Colonic mucosa (tissue), 4 donors: ENCODE results near the gene CMIP. TPM values are rescaled to one million over a fixed set of nuclear protein-coding genes. Genes with fewer than 3 reads are reported as not detected.

ENCODE experiments used
- DNase-seq: peaks from one replicate; pipeline ENCODE4 v3.0.0-alpha.2; 2020
- H3K27ac ChIP-seq: fragments of 200-600 bp; one replicate; pipeline ENCODE4 v1.8.0; 2021
- H3K27me3 ChIP-seq: fragments of 200-600 bp; one replicate; pipeline ENCODE4 v1.8.0; 2021
- H3K36me3 ChIP-seq: fragments of 200-600 bp; one replicate; pipeline ENCODE4 v1.8.0; 2021
- H3K4me1 ChIP-seq: fragments of 200-600 bp; one replicate; pipeline ENCODE4 v1.8.0; 2021; ENCODE audit warnings: mild to moderate bottlenecking
- H3K4me3 ChIP-seq: fragments of 200-600 bp; one replicate; pipeline ENCODE4 v1.8.0; 2021
- H3K9ac ChIP-seq, 2 donors: one replicate each; pipeline ENCODE4 v1.7.0; 2013; ENCODE audit warnings: control low read depth in 2 of 2, low read depth in 2 of 2, low read length in 2 of 2
- H3K9me3 ChIP-seq: fragments of 200-600 bp; one replicate; pipeline ENCODE4 v1.8.0; 2021
- intact Hi-C: fragments of 100-400 bp; cut with DNase I; formaldehyde crosslinking; loops from one replicate; pipeline ENCODE4 v1.14.1; 2022
- total RNA-seq, 2 donors: library from RNA; stranded (reverse); fragmentation: NEBNext Ultra II Directional in 1 of 2; extraction: Animal tissue kit (Norgen Biotek cat#: 25700) in 1 of 2; gene quantifications; one replicate each; pipeline ENCODE4 v1.2.1, GENCODE V29; 2021
- TF ChIP-seq, protein P1 (sequence below): fragments of 200-600 bp; IDR thresholded peaks from one replicate; pipeline ENCODE4 v1.8.0; 2022; ENCODE audit warnings: antibody characterized with exemption, mild to moderate bottlenecking
- donor health status: healthy.
- donor health status: DM: no; HTN: no; CAD: no.
- donor health status: DM: no; HTN: no; CAD: no.

The CMIP gene
- total RNA-seq, 2 donors from 2014 or later = 83.4 to 107 TPM

DNA sequence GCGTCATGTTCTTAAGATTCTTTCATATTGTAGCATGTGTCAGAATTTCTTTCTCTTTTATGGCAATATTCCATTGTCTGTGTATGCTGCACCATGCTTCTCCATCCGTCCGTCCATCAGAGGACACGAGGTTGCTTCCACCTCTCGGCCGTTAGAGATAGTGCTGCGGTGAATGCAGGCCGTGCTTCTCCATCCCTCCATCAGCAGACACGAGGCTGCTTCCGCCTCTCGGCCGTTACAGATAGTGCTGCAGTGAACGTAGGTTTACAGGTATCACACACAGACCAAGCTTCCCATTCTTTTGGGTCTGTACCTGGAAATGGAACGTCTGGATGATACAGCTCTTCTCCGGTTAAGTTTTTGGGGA lies 113.5 kb downstream of the CMIP start:
- no peak overlapping the region for H3K4me3 ChIP-seq
- H3K27ac ChIP-seq = peak overlapping the region; percentile 78
- intact Hi-C loops = loop anchor here (10.0 kb wide), 1 partner anchor 103 kb away; no protein-coding TSS in a partner anchor
- H3K9ac ChIP-seq = peak overlapping the region in 1 of 2 donors; percentile 59
- no peaks in the 10 kb centered on the region for H3K27me3 ChIP-seq
- TF ChIP-seq, protein P1, sequence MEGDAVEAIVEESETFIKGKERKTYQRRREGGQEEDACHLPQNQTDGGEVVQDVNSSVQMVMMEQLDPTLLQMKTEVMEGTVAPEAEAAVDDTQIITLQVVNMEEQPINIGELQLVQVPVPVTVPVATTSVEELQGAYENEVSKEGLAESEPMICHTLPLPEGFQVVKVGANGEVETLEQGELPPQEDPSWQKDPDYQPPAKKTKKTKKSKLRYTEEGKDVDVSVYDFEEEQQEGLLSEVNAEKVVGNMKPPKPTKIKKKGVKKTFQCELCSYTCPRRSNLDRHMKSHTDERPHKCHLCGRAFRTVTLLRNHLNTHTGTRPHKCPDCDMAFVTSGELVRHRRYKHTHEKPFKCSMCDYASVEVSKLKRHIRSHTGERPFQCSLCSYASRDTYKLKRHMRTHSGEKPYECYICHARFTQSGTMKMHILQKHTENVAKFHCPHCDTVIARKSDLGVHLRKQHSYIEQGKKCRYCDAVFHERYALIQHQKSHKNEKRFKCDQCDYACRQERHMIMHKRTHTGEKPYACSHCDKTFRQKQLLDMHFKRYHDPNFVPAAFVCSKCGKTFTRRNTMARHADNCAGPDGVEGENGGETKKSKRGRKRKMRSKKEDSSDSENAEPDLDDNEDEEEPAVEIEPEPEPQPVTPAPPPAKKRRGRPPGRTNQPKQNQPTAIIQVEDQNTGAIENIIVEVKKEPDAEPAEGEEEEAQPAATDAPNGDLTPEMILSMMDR = no peak
- no peak for DNase-seq
- peaks cover 14% of the 10 kb centered on the region for H3K4me1 ChIP-seq
- H3K36me3 ChIP-seq = no peaks in the 10 kb centered on the region
- H3K9me3 ChIP-seq = no peaks in the 10 kb centered on the region

DNA sequence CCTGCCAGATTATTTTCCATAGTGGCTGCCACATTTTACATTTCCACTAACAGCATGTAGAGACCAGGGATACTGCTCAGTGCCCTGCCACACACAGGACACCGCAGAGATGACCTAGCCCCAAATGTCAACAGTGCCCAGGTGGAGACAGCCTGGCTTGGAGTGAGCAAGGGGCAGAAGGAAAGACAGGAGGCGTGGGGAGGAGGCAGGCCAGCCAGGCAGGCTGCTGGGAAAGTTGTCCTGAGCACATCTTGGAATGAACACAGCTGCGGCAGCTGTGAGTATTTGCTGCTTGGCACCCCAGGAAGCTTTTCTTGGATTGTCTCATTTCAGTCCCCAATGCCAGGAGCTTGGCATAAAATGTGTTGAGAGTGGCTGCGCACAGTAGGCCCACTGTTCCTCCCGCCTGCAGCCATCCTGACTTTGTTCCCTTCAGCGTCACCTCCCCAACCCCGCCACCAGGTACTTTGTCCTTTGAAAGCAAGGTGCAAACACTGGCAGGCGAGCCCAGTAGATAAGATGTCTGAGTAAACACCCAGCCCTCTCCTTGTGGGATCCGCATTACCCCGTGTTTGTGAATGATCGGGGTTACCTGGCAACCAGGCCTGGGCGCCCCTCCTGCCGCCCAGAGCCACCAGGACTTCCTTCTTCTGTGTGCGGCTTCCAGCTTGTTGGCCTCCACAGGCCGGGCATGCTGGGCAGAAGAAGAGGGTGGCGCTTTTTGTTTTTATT lies 114.0 kb downstream of the CMIP start:
- Histone ChIP-seq H3K27ac (peak overlapping the region; percentile 78), H3K4me3 (no peak overlapping the region), H3K27me3 (no peaks in the 10 kb centered on the region), H3K9ac (peak overlapping the region in 1 of 2 donors; percentile 59), H3K9me3 (no peaks in the 10 kb centered on the region), H3K4me1 (peaks cover 9% of the 10 kb centered on the region), H3K36me3 (no peaks in the 10 kb centered on the region)
- intact Hi-C loops = loop anchor here (10.0 kb wide), 1 partner anchor 104 kb away; no protein-coding TSS in a partner anchor
- TF ChIP-seq, protein P1 = no peak
- DNase-seq = peak; percentile 93

DNA sequence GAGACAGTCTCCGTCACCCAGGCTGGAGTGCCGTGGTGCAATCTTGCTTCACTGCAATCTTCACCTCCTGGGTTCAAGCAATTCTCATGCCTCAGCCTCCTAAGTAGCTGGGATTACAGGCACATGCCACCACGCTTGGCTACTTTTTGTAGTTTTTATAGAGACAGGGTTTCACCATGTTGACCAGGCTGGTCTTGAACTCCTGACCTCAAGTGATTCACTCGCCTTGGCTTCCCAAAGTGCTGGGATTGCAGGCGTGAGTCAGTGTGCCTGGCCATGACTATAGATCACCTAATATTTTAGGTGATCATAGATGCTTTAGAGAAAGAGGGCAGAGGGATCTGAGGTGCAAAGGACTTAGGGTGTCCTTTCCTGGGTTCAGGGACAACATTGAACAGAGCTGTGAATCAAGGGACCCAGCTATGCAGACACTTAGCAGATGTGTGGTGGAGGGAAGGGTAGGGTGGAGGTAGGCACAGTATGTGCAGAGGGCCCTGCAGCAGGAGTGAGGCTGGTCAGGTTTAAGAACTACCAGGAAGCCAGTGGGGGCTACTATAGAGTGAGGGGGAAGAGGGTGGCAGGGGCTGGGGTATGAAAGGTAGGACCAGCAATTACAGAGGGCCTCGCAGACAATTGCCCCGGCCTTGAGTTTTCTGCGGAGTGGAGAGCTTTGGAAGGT lies 116.5 kb downstream of the CMIP start:
- intact Hi-C loops = no loop called here
- Histone ChIP-seq H3K9ac (no peak overlapping the region), H3K4me3 (no peak overlapping the region), H3K27ac (no peak overlapping the region), H3K27me3 (no peaks in the 10 kb centered on the region), H3K9me3 (no peaks in the 10 kb centered on the region), H3K4me1 (peaks cover 7% of the 10 kb centered on the region), H3K36me3 (no peaks in the 10 kb centered on the region)
- TF ChIP-seq, protein P1 = no peak
- DNase-seq = no peak

DNA sequence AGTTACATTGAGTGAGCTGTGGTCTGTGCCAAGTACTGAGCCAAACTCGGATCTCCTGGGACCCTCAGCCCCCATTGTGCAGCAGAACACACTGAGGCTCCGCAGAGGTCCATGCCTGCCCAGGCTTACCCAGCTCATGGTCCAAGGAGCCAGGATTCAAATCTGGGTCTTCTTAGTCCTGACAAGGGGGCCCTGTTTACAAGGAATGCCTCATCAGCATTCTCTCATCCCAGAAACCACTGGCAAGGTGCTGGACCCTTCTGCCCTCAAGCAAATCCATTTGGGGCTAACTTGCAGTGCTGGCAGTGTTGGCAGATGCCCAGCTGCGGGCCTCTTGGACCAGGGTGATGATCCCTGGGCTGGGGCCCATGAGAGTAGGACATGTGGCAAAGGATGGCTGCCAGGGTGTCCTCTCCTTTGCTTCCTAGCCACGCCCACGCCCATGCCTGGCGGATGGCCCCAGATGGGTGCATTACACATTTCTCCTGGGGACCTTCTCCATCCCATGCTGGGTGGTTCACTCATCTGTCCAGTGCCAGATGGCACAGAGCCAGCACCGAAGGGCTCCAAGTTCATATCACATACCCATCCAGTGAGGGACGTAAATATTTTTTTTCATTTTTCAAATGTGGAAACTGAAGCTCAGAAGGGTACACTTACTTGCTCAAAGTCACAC lies 117.7 kb downstream of the CMIP start:
- DNase-seq = no peak

DNA sequence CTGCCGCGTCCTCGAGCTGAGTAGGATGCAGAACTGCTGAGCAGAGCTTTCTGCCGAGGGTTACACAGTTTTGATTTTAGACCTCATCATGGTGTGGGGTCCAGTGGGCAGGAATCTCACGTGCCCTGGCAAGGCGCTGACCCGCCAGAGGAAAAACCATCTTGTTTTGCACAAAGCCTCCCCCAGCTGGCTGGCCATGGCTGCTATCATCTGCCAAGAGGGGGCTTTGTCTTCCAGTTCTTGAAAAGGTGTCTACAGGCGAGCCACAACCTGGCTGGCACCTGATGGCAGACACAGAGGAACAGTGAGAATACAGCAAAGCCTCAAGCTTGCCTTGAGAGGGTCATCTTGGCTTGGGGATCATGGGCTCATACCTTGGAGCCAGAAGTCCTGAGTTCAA lies 118.3 kb downstream of the CMIP start:
- Histone ChIP-seq H3K27me3 (no peaks in the 10 kb centered on the region), H3K27ac (no peak overlapping the region), H3K36me3 (no peaks in the 10 kb centered on the region), H3K9ac (no peak overlapping the region), H3K4me3 (no peak overlapping the region), H3K9me3 (no peaks in the 10 kb centered on the region), H3K4me1 (peaks cover 7% of the 10 kb centered on the region)
- DNase-seq = no peak
- intact Hi-C loops = no loop called here
- TF ChIP-seq, protein P1 = no peak

More for the DNA sequence above, 117.7 kb downstream of the CMIP start:
- no peak overlapping the region for H3K9ac ChIP-seq
- intact Hi-C loops = no loop called here
- TF ChIP-seq, protein P1 = no peak
- H3K27ac ChIP-seq = no peak overlapping the region
- H3K27me3 ChIP-seq = no peaks in the 10 kb centered on the region
- no peaks in the 10 kb centered on the region for H3K36me3 ChIP-seq
- H3K9me3 ChIP-seq = no peaks in the 10 kb centered on the region
- H3K4me1 ChIP-seq = peaks cover 7% of the 10 kb centered on the region
- H3K4me3 ChIP-seq = no peak overlapping the region
